ENCODE measurements around the gene LOXHD1.

DNA sequence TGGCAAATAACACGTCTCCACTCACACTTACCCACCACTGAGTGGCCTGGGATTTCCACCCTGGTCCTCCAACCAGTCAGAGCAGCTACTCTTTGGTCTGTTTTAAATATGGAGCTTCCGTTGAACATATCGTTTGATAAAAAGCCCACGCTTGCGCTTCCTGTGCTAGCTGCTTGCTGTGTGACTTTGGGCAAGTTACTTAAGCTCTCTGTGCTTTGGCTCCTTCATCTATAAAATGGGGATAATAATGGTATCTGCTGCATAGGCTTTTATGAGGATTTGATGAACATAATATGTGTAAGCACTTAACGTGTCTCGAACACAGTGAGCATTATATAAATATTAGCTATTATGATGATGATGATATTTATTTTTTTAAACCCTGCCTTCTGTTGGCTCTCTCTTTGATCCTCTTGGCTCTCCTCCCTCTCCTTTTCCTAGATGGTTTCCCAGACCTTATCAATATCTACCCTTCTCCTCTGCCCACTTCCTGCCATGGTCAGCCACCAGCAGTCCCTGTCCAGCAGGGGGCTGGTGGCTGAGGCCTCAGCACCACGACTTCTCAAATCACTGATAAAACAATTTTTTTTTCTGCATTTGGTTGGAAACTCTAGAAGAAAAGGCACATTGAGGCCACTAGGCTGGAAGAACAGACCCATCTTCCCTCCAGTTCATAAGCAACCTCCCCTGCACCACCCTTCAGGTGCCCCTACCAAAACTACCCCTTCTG, 191.9 kb downstream of the LOXHD1 start:
- TF ChIP-seq EZH2 (IDR thresholded peaks at IDR 0.05; ENCODE audit: borderline replicate concordance, low read depth, low read length, severe bottlenecking) = no peak
- no peak for TF ChIP-seq CTCF (IDR thresholded peaks at IDR 0.05; ENCODE audit: borderline replicate concordance, extremely low read depth, low read length, poor library complexity, severe bottlenecking)
